ENCODE data around the gene ADAMTS4.
A peak's percentile ranks its signal among the peaks of the same experiment; 100 is the strongest.
"Not testable (repeated sequence)": the region's sequence is repeated elsewhere in the genome, so short reads cannot be mapped to it uniquely, and the experiment has no call there.

The ADAMTS4 gene, protein sequence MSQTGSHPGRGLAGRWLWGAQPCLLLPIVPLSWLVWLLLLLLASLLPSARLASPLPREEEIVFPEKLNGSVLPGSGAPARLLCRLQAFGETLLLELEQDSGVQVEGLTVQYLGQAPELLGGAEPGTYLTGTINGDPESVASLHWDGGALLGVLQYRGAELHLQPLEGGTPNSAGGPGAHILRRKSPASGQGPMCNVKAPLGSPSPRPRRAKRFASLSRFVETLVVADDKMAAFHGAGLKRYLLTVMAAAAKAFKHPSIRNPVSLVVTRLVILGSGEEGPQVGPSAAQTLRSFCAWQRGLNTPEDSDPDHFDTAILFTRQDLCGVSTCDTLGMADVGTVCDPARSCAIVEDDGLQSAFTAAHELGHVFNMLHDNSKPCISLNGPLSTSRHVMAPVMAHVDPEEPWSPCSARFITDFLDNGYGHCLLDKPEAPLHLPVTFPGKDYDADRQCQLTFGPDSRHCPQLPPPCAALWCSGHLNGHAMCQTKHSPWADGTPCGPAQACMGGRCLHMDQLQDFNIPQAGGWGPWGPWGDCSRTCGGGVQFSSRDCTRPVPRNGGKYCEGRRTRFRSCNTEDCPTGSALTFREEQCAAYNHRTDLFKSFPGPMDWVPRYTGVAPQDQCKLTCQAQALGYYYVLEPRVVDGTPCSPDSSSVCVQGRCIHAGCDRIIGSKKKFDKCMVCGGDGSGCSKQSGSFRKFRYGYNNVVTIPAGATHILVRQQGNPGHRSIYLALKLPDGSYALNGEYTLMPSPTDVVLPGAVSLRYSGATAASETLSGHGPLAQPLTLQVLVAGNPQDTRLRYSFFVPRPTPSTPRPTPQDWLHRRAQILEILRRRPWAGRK

DNA sequence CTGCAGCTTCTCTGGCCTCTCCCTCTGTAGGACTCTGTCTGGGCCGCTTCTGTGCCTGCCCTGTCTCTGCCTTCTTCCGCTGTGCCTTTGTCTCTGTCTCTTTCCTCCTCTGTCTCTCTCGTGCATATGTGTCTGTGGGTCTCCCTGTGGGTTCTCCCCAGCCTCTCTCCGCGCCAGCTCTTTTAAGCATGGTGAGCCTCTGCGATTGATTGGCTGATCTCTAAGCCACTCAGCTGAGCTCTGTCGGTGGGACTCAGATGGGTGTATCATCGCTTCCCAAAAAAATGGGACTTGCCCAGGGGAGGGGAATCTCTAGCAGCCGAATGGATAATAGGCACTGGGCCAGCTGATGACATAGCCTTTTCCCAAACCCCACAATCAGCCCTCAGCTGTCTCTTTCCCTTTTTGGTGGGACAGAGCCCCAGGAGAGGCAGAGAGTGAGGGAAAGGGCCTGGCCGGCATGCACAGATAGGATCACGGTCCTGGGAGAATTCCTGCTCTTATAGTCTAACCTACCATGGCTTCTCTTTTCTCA lies at the start of gene ADAMTS4:
Gene ADAMTS4 (minus strand): TSS at position 158 of the 535 bp plus-strand sequence. CDS start 427 bp downstream, outside the sequence.
- DNase-seq: no peak

GRCh38 chr1:161244888-161245287 lies 46.0 kb upstream of the ADAMTS4 start:
- no peak for DNase-seq

DNA sequence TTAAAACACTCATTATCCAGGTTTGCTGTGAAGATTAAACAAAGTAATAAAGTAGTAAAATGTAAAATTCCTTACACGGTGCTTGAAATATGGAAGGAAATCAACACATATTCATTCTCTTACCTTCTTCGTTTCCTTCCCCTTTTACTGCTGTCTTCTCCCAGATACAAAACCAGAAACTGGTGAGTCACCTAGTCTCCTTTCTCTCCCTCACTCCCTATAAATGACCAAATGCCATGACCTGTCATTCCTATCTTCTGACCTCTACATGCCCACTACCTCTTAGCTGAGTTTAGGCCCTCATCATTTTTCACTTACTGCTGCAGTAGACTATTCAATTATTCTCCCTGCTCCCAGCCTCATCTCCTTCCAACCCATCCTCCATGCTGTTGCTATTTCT lies 43.5 kb upstream of the ADAMTS4 start:
- DNase-seq: no peak

DNA sequence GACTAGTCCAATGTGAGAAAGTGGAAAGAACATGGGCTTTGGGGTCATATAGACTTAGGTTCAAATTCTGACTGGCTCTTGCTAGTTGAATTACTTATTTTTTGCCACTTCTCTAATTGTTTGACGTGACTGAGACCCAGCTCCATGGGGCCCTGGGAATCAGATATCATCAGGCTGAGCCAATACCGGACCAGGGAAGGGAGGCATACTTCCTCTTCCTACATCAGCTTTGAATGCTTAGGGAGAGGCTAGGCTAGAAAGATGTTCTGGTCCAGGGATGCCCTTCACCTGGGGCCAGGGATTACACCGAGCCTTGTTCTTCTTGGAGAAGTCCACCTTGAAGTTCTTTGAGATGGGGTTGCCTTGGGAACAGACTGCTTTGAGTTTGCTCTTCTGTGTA lies 42.8 kb upstream of the ADAMTS4 start:
- DNase-seq: peak; percentile 42

- DNase-seq: no peak
These were observed 39.2 kb upstream of the ADAMTS4 start, which contains the start of gene NR1I3 for GRCh38 chr1:161238039-161238473. Gene NR1I3, minus strand, starts transcription at chr1:161238203. Its CDS starts 1,638 bp downstream, at chr1:161236565.

DNA sequence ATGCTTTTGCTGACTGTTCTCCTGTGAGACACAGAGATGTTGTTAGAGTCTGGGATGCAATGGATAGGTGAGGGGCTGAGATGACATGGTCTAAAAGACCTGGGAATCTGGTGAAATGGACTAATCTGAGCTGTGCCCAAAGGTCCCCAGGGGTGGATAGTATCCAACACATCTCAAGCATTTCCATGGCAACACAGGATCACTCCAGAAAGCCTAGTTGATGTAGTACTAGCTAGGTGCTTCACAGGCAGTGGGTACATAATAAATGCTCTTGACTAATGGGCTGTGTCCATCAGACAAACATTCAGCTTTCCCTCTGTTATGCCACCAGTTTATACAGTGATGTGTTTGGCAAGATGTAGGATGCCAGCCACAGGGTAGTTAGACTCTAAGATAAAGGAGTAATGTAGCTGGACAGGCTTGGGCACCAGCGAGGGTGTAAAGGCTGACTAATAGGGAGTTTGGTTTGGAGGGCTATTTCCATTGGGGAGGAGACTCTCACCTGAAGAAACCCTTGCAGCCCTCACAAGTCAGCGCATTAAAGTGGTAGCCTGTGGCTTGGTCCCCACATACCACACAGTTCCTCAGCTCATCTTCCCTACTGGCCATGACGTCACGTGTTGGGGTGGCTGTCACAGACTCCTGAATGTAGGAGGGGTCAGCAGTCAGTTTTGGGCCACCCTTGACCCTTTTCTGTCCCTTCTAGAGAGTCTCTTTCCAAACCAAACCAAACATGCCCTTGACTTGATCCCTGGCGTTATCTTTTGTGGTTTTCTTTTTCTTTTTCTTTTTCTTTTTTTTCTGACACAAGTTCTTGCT lies 37.3 kb upstream of the ADAMTS4 start:
- DNase-seq: no peak

DNA sequence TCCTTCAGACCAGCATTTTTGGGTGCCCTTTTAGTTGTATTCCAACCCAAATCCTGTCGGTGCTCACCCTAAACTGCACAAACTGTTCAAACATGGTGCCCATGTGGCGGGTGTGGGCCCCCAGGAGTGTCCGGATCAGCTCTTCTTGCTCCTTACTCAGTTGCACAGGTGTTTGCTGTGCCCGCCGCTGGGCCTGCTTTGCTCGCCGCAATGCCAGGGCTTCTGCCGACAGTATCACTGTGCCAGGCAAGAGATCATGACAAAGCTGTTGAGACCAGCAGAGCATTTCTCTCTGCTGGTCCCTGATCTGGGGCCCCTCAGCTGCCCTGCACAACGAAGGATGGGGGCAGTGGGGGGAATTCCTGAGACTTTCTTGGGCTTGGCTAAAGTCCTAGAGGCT lies 34.2 kb upstream of the ADAMTS4 start:
- no peak for DNase-seq

DNA sequence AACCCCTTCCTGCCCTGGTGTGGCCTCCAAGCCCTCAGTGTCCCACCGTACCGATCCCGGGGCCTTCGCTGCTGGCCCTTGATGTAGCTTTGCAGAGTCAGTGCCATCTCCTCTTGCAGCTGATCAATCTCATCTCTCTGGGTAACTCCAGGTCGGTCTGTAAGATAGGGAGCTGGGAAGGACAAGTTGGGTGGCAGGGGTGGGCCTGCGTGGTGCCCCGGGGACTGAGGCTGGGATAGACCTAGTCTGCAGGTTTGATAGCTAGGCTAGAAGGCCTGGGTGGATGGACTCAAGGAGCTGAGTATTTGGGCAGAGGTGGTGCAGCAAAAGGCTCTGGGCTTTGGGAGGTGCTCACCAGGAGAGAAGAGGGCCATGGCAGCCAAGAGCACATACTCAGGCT lies 31.9 kb upstream of the ADAMTS4 start:
- no peak for DNase-seq

DNA sequence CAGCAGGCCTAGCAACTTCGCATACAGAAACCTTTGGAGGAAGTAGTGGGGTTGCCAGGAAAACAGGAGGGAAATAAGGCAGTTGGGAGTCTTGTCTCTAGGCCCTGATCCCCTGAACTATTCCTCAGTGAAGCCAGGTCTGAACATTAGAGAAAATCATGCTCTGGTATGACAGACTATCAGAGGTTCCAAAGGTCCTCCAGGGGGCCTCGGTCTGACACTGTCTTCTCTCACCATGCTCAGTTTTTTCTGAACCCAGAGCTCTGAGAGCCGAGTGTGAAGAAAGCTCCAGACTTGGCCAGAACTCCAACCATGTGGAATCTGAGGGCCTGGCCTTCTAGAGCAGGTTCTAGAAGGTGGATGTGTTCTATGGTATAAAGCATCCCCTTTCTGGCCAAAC lies 31.0 kb upstream of the ADAMTS4 start:
- DNase-seq: peak; percentile 33

DNA sequence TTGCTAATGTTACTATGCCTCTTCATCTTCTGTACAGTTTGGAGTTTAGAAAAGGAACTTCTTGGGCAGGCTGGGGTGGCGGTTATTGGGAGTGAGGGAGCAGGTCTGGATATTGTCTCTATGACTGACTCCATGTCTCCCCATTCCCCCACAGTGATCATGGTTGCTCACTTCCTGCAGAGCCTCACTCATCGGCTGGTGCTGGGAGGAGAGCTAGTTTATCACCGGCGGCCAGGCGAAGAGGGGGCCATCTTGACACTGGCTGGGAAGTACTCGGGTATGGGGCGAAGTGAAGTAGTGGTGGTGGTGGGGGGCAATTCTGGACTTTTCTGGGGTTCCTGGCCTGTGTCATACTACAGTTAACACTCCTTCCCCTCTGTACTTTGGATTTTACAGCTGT lies 29.2 kb upstream of the ADAMTS4 start:
- DNase-seq: no peak

- DNase-seq: peak; percentile 86
These were observed 28.5 kb upstream of the ADAMTS4 start for GRCh38 chr1:161227196-161227871.

DNA sequence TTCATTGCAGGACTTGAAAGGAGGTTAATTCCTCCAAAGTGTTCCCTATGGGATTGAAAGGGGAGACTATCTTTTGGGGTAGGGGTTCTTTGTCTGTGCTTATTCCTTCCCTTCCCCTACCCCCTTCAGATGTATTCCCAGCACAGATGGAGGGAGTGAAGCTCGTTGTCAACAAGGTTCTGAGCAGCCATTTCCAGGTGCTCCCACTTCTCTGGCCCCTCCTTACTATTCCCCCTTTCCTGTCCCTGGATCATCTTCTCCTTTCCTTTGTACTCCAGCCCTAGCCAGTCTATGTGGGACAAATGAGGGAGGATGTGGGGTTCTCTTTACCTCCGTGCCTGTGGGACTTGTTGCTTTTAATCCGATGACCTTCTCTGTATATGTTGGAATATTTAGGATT lies 27.9 kb upstream of the ADAMTS4 start:
- no peak for DNase-seq

DNA sequence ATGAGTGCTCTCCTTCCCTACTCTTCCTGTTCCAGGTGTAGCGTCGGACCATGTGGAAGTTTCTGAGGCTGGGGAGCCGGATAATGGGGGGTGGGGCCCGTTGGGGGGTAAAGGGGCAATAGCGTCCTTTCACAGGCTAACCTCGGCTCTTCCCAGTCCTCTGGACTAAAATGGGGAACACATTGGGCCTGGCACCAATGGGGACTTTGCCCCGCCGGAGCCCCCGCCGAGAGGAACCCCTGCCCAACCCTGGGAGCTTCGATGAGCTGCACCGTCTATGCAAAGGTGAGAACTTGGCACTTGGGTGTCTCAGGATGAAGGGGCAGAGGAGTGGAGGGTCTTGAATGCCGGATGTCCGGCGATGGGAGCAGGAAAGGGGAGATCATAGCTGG lies 27.5 kb upstream of the ADAMTS4 start:
- no peak for DNase-seq

DNA sequence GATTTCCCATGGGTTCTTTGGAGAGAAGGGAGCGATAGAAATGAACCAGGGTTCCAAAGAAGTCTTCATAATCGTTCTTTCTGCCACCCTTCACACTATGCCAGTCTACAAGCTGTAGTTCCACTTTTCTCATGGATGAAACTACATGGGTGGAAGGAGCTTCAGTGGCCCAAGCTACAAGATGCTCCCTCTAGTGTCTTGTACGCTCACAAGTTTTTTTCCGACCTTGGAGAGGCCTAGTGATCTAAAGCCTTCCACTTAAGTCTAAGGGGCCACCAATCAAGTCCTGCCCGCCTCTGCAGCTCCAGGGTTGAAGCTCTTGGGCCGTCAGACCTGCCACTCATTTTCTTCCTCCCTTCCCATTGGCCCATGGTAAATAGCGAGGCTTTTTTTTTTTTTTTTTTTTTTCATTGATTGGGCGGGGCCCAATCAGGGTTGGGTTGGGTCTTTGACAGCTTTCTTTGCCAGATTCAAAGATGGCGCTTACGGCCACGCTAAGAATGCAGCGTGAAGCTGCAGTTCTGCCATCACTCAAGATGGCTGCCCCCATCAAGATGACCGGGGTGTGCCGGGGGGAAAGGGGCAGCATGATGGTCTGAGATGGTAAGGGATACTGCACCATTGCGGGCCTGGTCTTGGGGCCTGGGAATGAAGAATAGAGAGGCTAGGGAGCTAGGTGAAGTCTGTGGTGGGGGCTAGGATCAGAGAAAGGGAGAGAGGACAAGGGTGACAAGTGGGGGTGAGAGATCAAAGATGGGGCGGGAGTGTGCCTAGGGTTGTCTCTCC lies 26.9 kb upstream of the ADAMTS4 start, which contains the start of gene TOMM40L:
Gene TOMM40L (plus strand): TSS at position 527 of the 786 bp plus-strand sequence. CDS start 430 bp downstream, outside the sequence.
- peak; percentile 100 for DNase-seq

GRCh38 chr1:161225178-161225533 lies 26.3 kb upstream of the ADAMTS4 start:
- no peak for DNase-seq

- DNase-seq: not testable (repeated sequence)
These were observed 25.8 kb upstream of the ADAMTS4 start for GRCh38 chr1:161224695-161225087.

DNA sequence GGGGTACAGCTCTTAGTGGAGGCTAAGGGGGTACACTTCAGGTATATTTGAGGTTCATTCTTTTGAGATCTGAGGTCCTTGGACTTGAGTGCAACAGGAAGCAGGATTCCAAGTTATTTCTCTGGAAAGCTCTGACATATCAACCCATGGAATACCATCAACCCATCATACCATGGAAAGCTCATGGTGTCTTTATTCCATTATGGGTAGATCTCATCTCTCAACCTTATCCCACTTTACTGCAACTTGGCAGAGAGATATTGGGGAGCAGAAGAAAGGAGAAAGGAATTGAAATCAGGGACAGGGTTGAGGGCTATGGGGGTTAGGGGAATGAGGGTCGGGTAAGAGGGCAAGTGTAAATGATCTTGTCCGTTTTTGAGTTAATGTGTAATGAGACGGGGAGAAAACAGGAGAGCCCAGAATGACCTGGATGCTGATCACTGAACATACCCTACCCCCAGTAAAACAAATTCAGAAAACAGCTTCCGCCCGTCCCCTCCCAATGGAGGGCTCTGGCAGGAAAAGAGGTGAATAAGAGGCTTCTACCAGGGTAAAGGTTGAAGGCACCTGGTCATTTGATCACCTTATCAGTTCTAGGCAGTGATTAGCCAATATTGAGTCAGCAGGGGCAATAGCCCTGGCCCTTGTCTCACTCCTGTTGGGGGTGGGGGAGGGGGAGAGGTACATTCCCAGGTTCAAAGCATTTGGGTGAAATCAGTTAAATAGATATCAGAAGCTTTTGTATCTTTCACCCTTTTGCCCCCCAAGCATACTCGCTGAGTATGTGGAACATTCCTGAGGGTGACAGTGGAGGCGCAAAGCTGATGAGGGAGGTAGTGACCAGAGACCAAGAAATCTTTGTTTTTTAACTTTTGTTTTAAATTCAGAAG lies 25.2 kb upstream of the ADAMTS4 start:
- DNase-seq: no peak

DNA sequence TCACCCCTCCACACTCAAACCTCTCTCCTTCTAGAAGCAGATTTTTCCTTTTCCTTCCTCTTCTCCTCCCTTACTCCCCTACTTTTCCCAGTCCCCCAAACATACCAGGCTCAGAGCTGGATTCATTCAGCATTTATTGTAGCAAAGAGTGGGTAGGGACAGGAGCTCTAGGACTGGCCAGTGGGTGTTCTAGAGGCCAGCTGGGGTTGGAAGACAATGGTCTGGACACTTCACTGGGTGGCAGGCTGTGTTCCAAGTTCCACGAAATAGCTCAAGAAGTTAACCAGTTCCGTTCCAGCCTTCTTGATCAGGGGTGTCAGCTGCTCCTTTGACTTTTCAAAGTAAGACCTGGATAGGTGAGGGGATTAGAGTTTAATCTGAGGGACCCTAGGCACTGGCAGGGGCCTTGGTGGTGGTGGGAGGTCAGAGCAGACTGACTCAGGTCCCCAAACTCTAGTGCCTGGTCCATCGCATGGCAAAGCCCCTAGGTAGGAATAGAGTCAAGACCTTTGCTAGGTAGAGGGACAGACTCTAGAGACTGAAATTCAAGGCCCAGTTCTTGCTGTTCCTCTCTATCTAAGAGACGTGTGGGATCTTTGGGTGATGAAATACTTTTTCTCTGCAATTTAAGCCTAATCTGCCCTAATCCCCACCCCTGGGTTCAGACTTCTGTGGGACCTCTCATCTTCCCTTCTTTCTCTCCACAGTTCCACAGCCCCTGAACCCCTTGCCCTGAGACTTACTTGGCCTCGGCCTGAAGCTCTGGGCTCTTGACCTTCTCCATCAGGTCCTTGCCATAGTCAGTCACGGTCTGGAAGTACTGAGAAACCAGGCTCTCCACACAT lies 23.5 kb upstream of the ADAMTS4 start:
- DNase-seq: peak; percentile 56

- no peak for DNase-seq
These were observed 21.1 kb upstream of the ADAMTS4 start for GRCh38 chr1:161220002-161220401.
